ENCODE measurements around the gene CCDC43. TPM values are rescaled to one million over a fixed set of nuclear protein-coding genes. Genes with fewer than 3 reads are reported as not detected.

The CCDC43 gene
- total RNA-seq, 1 experiment from 2014 or later = 34.3 TPM

DNA sequence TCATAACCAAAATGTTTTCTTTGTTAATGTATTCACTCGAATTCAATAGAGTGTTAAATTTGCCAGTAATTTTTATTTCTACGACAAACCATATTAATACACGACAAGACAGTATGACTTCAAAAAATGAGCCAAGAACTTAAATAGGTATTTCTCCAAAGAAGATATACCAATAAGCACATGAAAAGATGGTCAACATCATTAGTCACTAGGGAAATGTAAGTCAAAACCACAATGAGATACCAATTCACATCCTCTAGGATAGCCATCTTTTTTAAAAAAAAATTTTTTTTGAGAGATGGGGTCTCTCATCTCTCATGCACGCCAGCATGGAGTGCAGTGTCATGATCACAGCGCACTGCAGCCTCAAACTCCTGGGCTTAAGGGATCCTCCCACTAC lies 38.3 kb downstream of the CCDC43 start:
- Mint-ChIP-seq H3K4me1 (no peaks in the 10 kb centered on the region), H3K27ac (peak overlapping the region in 1 of 3 experiments; percentile 92; a peak in 1 of 7 replicates)
- no peak overlapping the region for H2BK120ac ChIP-seq (ENCODE audit: low read depth, low read length, poor library complexity, severe bottlenecking)

More for the DNA sequence above, 38.3 kb downstream of the CCDC43 start:
- peaks cover 2 to 4% (median 2%) of the 10 kb centered on the region in 3 experiments; a peak in 3 of 7 replicates for H3K36me3 Mint-ChIP-seq (ENCODE audit: insufficient read depth in 1 of 3, low read depth in 3 of 3)
- TF ChIP-seq, protein P1, sequence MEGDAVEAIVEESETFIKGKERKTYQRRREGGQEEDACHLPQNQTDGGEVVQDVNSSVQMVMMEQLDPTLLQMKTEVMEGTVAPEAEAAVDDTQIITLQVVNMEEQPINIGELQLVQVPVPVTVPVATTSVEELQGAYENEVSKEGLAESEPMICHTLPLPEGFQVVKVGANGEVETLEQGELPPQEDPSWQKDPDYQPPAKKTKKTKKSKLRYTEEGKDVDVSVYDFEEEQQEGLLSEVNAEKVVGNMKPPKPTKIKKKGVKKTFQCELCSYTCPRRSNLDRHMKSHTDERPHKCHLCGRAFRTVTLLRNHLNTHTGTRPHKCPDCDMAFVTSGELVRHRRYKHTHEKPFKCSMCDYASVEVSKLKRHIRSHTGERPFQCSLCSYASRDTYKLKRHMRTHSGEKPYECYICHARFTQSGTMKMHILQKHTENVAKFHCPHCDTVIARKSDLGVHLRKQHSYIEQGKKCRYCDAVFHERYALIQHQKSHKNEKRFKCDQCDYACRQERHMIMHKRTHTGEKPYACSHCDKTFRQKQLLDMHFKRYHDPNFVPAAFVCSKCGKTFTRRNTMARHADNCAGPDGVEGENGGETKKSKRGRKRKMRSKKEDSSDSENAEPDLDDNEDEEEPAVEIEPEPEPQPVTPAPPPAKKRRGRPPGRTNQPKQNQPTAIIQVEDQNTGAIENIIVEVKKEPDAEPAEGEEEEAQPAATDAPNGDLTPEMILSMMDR (conservative IDR thresholded peaks at IDR 0.05) = no peak
- H3K4me2 ChIP-seq (ENCODE audit: insufficient read depth, insufficient read length, low read length) = no peak overlapping the region
- no peaks in the 10 kb centered on the region for H3K9me3 ChIP-seq (ENCODE audit: control insufficient read depth, low read depth, low read length)
- peaks cover 6% of the 10 kb centered on the region for H3K27me3 ChIP-seq (ENCODE audit: insufficient read depth, low read length)
- H3K23me2 ChIP-seq (ENCODE audit: insufficient read length, low read depth, low read length, poor library complexity, severe bottlenecking) = no peaks in the 10 kb centered on the region
- H4K91ac ChIP-seq (ENCODE audit: insufficient read length, low read depth, low read length) = no peak overlapping the region
- H3K79me2 ChIP-seq (ENCODE audit: insufficient read depth, low read length) = no peaks in the 10 kb centered on the region
- no peak overlapping the region for H2BK12ac ChIP-seq (ENCODE audit: insufficient read length, low read depth, low read length)
- no peak overlapping the region for H3K56ac ChIP-seq (ENCODE audit: insufficient read length, low read depth, low read length)
- H3T11ph ChIP-seq (ENCODE audit: low read length) = no peak overlapping the region
- H3K27me3 Mint-ChIP-seq (ENCODE audit: low read depth) = peaks cover 64% of the 10 kb centered on the region
- H3K23ac ChIP-seq (ENCODE audit: insufficient read length, low read depth, low read length) = no peak overlapping the region
- H4K20me1 ChIP-seq (ENCODE audit: control insufficient read depth, insufficient read depth, insufficient read length) = no peaks in the 10 kb centered on the region
- DNase-seq = no peak
- no peak overlapping the region for H3K18ac ChIP-seq (ENCODE audit: insufficient read length, low read depth, low read length)
- no peak overlapping the region for H2BK15ac ChIP-seq (ENCODE audit: low read depth, low read length)
- no peaks in the 10 kb centered on the region for H3K79me1 ChIP-seq (ENCODE audit: insufficient read depth, low read depth, low read length, poor library complexity, severe bottlenecking)
- H2AFZ ChIP-seq (ENCODE audit: low read length) = no peak overlapping the region
- no peak overlapping the region for H2BK5ac ChIP-seq (ENCODE audit: insufficient read length, low read length)
- H4K8ac ChIP-seq (replicated peaks; ENCODE audit: insufficient read length, low read depth, low read length) = no peak overlapping the region
- no peak overlapping the region for H4K5ac ChIP-seq (ENCODE audit: insufficient read length, low read depth, low read length)
- WGBS (ENCODE audit: extremely low coverage, insufficient read length, low lambda C conversion rate) = no CpG with 5 or more reads among the region's 5 CpGs
- no peak overlapping the region for H3K27ac ChIP-seq (ENCODE audit: insufficient read length, low read depth, low read length)
- H3K4me3 Mint-ChIP-seq = no peak overlapping the region
- peaks cover 6 to 9% of the 10 kb centered on the region in 2 experiments for H3K9me3 Mint-ChIP-seq
- H2BK20ac ChIP-seq (ENCODE audit: low read depth, low read length, poor library complexity, severe bottlenecking) = no peak overlapping the region
- no peak overlapping the region for H3K4ac ChIP-seq (ENCODE audit: low read depth, low read length)
- H3K9ac ChIP-seq (ENCODE audit: extremely low read depth, insufficient read length, low read length) = no peak overlapping the region
- no peak overlapping the region for H2AK5ac ChIP-seq (ENCODE audit: insufficient read length, low read length)
- no peak overlapping the region for H3K14ac ChIP-seq (ENCODE audit: insufficient read depth, low read length)
- no peaks in the 10 kb centered on the region for H3K4me1 ChIP-seq (ENCODE audit: insufficient read depth, low read length)

Data from H9 (cell line).